ENCODE results near the gene CGB3. TPM values are rescaled to one million over a fixed set of nuclear protein-coding genes. Genes with fewer than 3 reads are reported as not detected.

Gene CGB3
- total RNA-seq, 1 experiment from 2014 or later = not detected

GRCh38 chr19:49056101-49056901 lies 32.2 kb upstream of the CGB3 start:
- no peaks in the 10 kb centered on the region for H3K9me2 ChIP-seq (ENCODE audit: insufficient read depth)
- DNase-seq (ENCODE audit: low read depth, low spot score) = peak; percentile 34
- intact Hi-C loops (cut with micrococcal nuclease) = no loop called here
- no peaks in the 10 kb centered on the region for H3K27me3 ChIP-seq (ENCODE audit: insufficient read depth, low read length)
- peaks cover 17 to 56% of the 10 kb centered on the region in 2 experiments for H3K4me1 ChIP-seq (ENCODE audit: control insufficient read depth in 1 of 2, insufficient read depth in 2 of 2, low read length in 2 of 2)
- H2AFZ ChIP-seq (ENCODE audit: low read depth, low read length, poor library complexity, severe bottlenecking) = peak overlapping the region; percentile 11
- ChIA-PET POLR2A (interaction anchor here (1.0 to 1.7 kb wide), 3 partner anchors 37 to 63 kb away, joined by 3 to 4 read pairs (median 3); partner anchors contain the start of genes GYS1 and RUVBL2), CTCF (interaction anchor here (1.3 to 4.1 kb wide), 2 partner anchors 41 to 63 kb away, joined by 5 to 20 read pairs; partner anchors contain the start of genes GYS1 and RUVBL2), RAD21 (ENCODE audit: low non-redundant PET in 1 of 2, low total read pairs in 2 of 2, uncharacterized antibody in 2 of 2, unreplicated experiment in 2 of 2) (no interaction called here)
- H3K27ac ChIP-seq (ENCODE audit: low read depth, low read length) = peak overlapping the region; percentile 81
- H3K9ac ChIP-seq (ENCODE audit: low read length) = peak overlapping the region; percentile 73
- no peaks in the 10 kb centered on the region for H4K20me1 ChIP-seq (ENCODE audit: insufficient read depth)
- peak overlapping the region; percentile 81 for H3K4me2 ChIP-seq (ENCODE audit: low read length)
- BruUV-seq (replicated peaks) = TSS peak; percentile 67
- ATAC-seq = peak; percentile 86
- no peaks in the 10 kb centered on the region for H3K9me3 ChIP-seq (ENCODE audit: control insufficient read depth in 1 of 2, insufficient read depth in 1 of 2, low read depth in 1 of 2, low read length in 2 of 2)
- H3K4me3 ChIP-seq (replicated peaks in 1 of 2; ENCODE audit: low read depth in 1 of 2, low read length in 2 of 2) = peak overlapping the region; percentile 65 to 67
- no peaks in the 10 kb centered on the region for H3K36me3 ChIP-seq (ENCODE audit: control insufficient read depth in 1 of 2, insufficient read depth in 2 of 2, low read length in 2 of 2)
- no peaks in the 10 kb centered on the region; the same call in 1 of the 2 replicates for H3K79me2 ChIP-seq (ENCODE audit: insufficient read depth, low read length)
- peak; percentile 77 for TF ChIP-seq POLR2AphosphoS5 (IDR thresholded peaks at IDR 0.05; ENCODE audit: low read depth, low read length)
- TF ChIP-seq CEBPB (IDR thresholded peaks at IDR 0.05; ENCODE audit: low read depth) = no peak
- no peak for TF ChIP-seq ZNF274 (IDR thresholded peaks at IDR 0.05; ENCODE audit: low read depth, low read length)
- TF ChIP-seq ZBTB33 (IDR thresholded peaks at IDR 0.05; ENCODE audit: extremely low read depth, insufficient replicate concordance, low read length) = no peak
- no peak for TF ChIP-seq CBX3 (IDR thresholded peaks at IDR 0.05; ENCODE audit: low read depth)
- no peak for TF ChIP-seq SIN3A (IDR thresholded peaks at IDR 0.05; ENCODE audit: low read depth)
- peak; percentile 55 for TF ChIP-seq MAX (IDR thresholded peaks at IDR 0.05)
- TF ChIP-seq POLR2A (IDR thresholded peaks at IDR 0.05; ENCODE audit: borderline replicate concordance, extremely low read depth, insufficient read depth, insufficient read length) = peak; percentile 30
- TF ChIP-seq ATF3 (IDR thresholded peaks at IDR 0.05) = no peak
- TF ChIP-seq YY1 (IDR thresholded peaks at IDR 0.05; ENCODE audit: extremely low read depth, insufficient replicate concordance, low read depth, low read length) = no peak
- TF ChIP-seq REST (IDR thresholded peaks at IDR 0.05; ENCODE audit: low read depth) = no peak
- TF ChIP-seq CTCF (IDR thresholded peaks at IDR 0.05 in 2 of 3, conservative IDR thresholded peaks at IDR 0.05 in 1 of 3; ENCODE audit: borderline replicate concordance in 1 of 3, insufficient read depth in 1 of 3, low read depth in 2 of 3, low read length in 2 of 3) = peak in 1 of 3 experiments; percentile 12; a peak in 1 of 6 replicates
- TF ChIP-seq SP1 (IDR thresholded peaks at IDR 0.05; ENCODE audit: low read depth) = no peak
- TF ChIP-seq TCF7L2 (IDR thresholded peaks at IDR 0.05; ENCODE audit: borderline replicate concordance, extremely low read depth, insufficient read depth, insufficient read length) = no peak
- TF ChIP-seq JUND (IDR thresholded peaks at IDR 0.05) = no peak
- TF ChIP-seq FOSL1 (IDR thresholded peaks at IDR 0.05; ENCODE audit: low read depth) = no peak
- no peak for TF ChIP-seq SRF (IDR thresholded peaks at IDR 0.05; ENCODE audit: low read depth)
- TF ChIP-seq EZH2phosphoT487 (IDR thresholded peaks at IDR 0.05; ENCODE audit: borderline replicate concordance) = no peak

Measured in HCT116 (cell line).